ENCODE data around the gene LRRC8A. TPM values are rescaled to one million over a fixed set of nuclear protein-coding genes. Genes with fewer than 3 reads are reported as not detected.
A peak's percentile ranks its signal among the peaks of the same experiment; 100 is the strongest.

The LRRC8A gene
- total and polyA plus RNA-seq, 2 of the 13 experiments (the other 11 are each of a cell fraction or from before 2014, with no cell fraction given) = 16.1 to 40.6 TPM

DNA sequence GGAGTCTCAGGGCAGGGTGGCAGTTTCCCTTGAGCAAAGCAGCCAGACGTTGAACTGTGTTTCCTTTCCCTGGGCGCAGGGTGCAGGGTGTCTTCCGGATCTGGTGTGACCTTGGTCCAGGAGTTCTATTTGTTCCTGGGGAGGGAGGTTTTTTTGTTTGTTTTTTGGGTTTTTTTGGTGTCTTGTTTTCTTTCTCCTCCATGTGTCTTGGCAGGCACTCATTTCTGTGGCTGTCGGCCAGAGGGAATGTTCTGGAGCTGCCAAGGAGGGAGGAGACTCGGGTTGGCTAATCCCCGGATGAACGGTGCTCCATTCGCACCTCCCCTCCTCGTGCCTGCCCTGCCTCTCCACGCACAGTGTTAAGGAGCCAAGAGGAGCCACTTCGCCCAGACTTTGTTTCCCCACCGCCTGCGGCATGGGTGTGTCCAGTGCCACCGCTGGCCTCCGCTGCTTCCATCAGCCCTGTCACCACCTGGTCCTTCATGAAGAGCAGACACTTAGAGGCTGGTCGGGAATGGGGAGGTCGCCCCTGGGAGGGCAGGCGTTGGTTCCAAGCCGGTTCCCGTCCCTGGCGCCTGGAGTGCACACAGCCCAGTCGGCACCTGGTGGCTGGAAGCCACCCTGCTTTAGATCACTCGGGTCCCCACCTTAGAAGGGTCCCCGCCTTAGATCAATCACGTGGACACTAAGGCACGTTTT, 35.4 kb downstream of the LRRC8A start (continued):
- peak; percentile 52; the same call in 1 of the 2 replicates for TF ChIP-seq KAT8 (CRISPR knock-in tag; IDR thresholded peaks at IDR 0.05)
- TF ChIP-seq, protein P1, sequence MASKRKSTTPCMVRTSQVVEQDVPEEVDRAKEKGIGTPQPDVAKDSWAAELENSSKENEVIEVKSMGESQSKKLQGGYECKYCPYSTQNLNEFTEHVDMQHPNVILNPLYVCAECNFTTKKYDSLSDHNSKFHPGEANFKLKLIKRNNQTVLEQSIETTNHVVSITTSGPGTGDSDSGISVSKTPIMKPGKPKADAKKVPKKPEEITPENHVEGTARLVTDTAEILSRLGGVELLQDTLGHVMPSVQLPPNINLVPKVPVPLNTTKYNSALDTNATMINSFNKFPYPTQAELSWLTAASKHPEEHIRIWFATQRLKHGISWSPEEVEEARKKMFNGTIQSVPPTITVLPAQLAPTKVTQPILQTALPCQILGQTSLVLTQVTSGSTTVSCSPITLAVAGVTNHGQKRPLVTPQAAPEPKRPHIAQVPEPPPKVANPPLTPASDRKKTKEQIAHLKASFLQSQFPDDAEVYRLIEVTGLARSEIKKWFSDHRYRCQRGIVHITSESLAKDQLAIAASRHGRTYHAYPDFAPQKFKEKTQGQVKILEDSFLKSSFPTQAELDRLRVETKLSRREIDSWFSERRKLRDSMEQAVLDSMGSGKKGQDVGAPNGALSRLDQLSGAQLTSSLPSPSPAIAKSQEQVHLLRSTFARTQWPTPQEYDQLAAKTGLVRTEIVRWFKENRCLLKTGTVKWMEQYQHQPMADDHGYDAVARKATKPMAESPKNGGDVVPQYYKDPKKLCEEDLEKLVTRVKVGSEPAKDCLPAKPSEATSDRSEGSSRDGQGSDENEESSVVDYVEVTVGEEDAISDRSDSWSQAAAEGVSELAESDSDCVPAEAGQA (IDR thresholded peaks at IDR 0.05; ENCODE audit: low read depth) = no peak
- TF ChIP-seq, protein P1 (CRISPR knock-in tag; IDR thresholded peaks at IDR 0.05; ENCODE audit: borderline replicate concordance) = no peak
- TF ChIP-seq SNAPC5 (CRISPR knock-in tag; IDR thresholded peaks at IDR 0.05; ENCODE audit: borderline replicate concordance) = no peak
- no peak for TF ChIP-seq ZNF496 (CRISPR knock-in tag; IDR thresholded peaks at IDR 0.05; ENCODE audit: insufficient replicate concordance)
- TF ChIP-seq ASH2L (IDR thresholded peaks at IDR 0.05; ENCODE audit: insufficient read length, low read depth, low read length) = no peak
- TF ChIP-seq MBNL3 (CRISPR knock-in tag; conservative IDR thresholded peaks at IDR 0.05) = no peak
- TF ChIP-seq CSRNP1 (CRISPR knock-in tag; IDR thresholded peaks at IDR 0.05) = peak; percentile 38; the same call in 1 of the 2 replicates
- no peak for TF ChIP-seq CENPBD1 (CRISPR knock-in tag; IDR thresholded peaks at IDR 0.05; ENCODE audit: borderline replicate concordance, low read depth)
- TF ChIP-seq TOPORS (CRISPR knock-in tag; IDR thresholded peaks at IDR 0.05) = no peak
- peak; percentile 74; the same call in 1 of the 2 replicates for TF ChIP-seq ZNF224 (CRISPR knock-in tag; IDR thresholded peaks at IDR 0.05)
- TF ChIP-seq ZNF251 (CRISPR knock-in tag; IDR thresholded peaks at IDR 0.05) = no peak
- no peak for TF ChIP-seq MIXL1 (CRISPR knock-in tag; IDR thresholded peaks at IDR 0.05)
- no peak for TF ChIP-seq PHB2 (IDR thresholded peaks at IDR 0.05; ENCODE audit: partially characterized antibody)
- TF ChIP-seq THAP9 (CRISPR knock-in tag; IDR thresholded peaks at IDR 0.05; ENCODE audit: borderline replicate concordance) = no peak
- TF ChIP-seq ZNF143 (CRISPR knock-in tag; IDR thresholded peaks at IDR 0.05) = no peak
- TF ChIP-seq ZFP36L2 (CRISPR knock-in tag; IDR thresholded peaks at IDR 0.05) = no peak
- TF ChIP-seq KAT7 (CRISPR knock-in tag; IDR thresholded peaks at IDR 0.05; ENCODE audit: borderline replicate concordance) = peak; percentile 44; the same call in 1 of the 2 replicates
- TF ChIP-seq NR3C1 (CRISPR knock-in tag; IDR thresholded peaks at IDR 0.05) = no peak
